Measurements from ENCODE around the gene KDM8.

The KDM8 gene

GRCh38 chr16:27217256-27217655 lies 13.9 kb downstream of the KDM8 start:
- no peak for DNase-seq

GRCh38 chr16:27218756-27219155 lies 15.4 kb downstream of the KDM8 start:
- no peak for DNase-seq

- no peak for DNase-seq
These were observed 15.8 kb downstream of the KDM8 start for GRCh38 chr16:27219161-27219560.

- no peak for DNase-seq
These were observed 16.8 kb downstream of the KDM8 start for GRCh38 chr16:27220120-27220519.

- no peak for DNase-seq
These were observed 17.2 kb downstream of the KDM8 start for GRCh38 chr16:27220527-27220926.

GRCh38 chr16:27220991-27221390 lies 17.7 kb downstream of the KDM8 start:
- DNase-seq, result no peak

- DNase-seq, result no peak
These were observed 18.4 kb downstream of the KDM8 start for GRCh38 chr16:27221576-27222248.

GRCh38 chr16:27222249-27223225 lies 19.2 kb downstream of the KDM8 start:
- DNase-seq, result no peak

- DNase-seq, result no peak
These were observed 19.9 kb downstream of the KDM8 start for GRCh38 chr16:27223226-27223610.

- DNase-seq, result no peak
These were observed 20.4 kb downstream of the KDM8 start for GRCh38 chr16:27223701-27224100.

GRCh38 chr16:27224271-27224737 lies 21.0 kb downstream of the KDM8 start:
- no peak for DNase-seq

GRCh38 chr16:27224741-27225300 lies 21.5 kb downstream of the KDM8 start:
- DNase-seq, result no peak

GRCh38 chr16:27225536-27226360 lies 22.4 kb downstream of the KDM8 start:
- DNase-seq, result peak; percentile 31

GRCh38 chr16:27226476-27226875 lies 23.1 kb downstream of the KDM8 start:
- peak; percentile 33 for DNase-seq

GRCh38 chr16:27226976-27227705 lies 23.8 kb downstream of the KDM8 start:
- DNase-seq, result no peak

GRCh38 chr16:27228045-27228444 lies 24.7 kb downstream of the KDM8 start:
- no peak for DNase-seq

GRCh38 chr16:27228621-27229501 lies 25.5 kb downstream of the KDM8 start:
- DNase-seq, result no peak

- DNase-seq, result no peak
These were observed 26.7 kb downstream of the KDM8 start for GRCh38 chr16:27229891-27230470.

GRCh38 chr16:27230562-27231001 lies 27.3 kb downstream of the KDM8 start:
- no peak for DNase-seq

GRCh38 chr16:27231692-27232060 lies 28.4 kb downstream of the KDM8 start:
- DNase-seq, result no peak

Data from DMS79 treated with DMSO at 0.1 percent for 48 hours (cell line).